HG03135 (cell line): Measurements from ENCODE around the gene EDIL3.

ENCODE experiments used
- ATAC-seq: cut with Tn5 transposase; IDR thresholded peaks from one replicate; pipeline ENCODE4 v1.9.1; 2021; ENCODE audit warnings: mild to moderate bottlenecking, moderate library complexity; ENCODE audit not compliant: unreplicated experiment

EDIL3 gene

GRCh38 chr5:84265130-84265529 lies 119.5 kb downstream of the EDIL3 start:
- ATAC-seq: no peak

GRCh38 chr5:84260939-84261338 lies 123.7 kb downstream of the EDIL3 start:
- no peak for ATAC-seq

DNA sequence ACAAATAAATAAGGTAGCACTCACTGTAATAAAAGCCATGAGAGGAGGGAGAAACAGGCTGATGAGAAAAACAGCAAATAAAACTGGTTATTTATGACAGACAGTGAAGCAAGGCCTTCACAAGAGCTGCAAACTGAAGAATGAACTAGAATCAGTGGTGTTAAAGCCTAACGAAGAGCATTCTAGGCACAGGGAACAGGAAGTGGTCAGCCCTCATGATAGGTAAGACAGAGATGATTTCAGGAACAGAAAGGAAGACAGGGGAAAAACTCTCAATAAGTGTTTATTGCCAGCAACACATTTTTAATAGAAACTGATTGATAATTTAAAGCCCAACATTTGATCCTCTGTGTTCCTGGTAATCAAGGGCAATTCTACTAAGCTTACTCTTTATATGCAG lies 124.5 kb downstream of the EDIL3 start:
- no peak for ATAC-seq

DNA sequence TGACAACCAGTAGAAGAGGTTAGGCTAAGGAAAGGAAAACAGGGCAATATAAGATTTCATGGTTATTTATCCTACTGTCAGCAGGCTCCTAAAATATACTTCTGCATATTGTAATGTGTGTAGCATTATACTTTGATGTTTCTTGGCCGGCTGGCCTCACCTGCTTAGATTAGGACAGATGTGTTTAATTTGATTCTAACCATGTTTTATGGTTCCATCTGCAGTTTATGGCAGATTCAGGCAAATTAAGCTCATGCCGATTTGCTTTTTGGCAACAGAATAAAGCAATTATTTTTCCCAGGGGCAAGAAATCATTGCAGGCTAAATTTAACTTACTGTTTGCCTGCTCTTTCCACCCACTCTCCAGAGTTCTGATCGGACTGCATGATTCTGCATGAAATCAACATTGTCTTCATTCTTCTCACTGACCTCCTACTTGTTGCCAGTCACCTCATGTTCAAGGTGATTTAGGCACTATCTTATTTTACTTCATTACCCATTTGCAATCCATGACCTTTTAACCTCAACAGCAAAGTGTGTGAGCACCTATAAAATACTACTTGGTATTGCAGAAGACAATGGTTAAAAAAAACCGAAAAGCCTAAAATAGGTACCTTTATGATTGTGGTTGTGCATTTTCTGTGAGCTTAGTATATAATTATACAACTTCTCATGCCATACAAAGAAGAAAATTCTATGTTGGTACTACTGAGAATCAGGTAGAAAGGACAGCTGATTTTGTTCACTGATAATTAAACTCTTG lies 125.2 kb downstream of the EDIL3 start:
- no peak for ATAC-seq

- no peak for ATAC-seq
Measured at GRCh38 chr5:84257061-84257460, 127.6 kb downstream of the EDIL3 start.

DNA sequence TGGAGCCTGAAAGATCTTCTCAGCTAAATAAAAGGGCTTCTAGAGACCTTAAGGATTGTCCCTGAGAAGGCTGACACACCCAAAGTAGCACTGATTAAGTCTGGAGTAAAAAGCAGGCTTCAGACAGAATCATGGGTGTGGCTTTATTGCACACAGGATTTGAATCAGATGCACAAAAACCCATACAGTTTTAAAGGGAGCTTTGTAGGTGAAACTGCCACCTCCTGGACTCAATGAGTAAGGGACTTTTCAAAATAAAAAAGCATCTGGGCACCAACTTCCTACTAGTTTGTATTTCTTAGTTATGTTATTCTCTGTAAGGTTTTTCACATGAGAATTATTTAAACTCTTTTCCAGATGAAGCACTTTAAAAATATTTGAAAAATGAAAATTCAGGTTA lies 129.4 kb downstream of the EDIL3 start:
- ATAC-seq: no peak

GRCh38 chr5:84253946-84254345 lies 130.7 kb downstream of the EDIL3 start:
- no peak for ATAC-seq

GRCh38 chr5:84251503-84251902 lies 133.2 kb downstream of the EDIL3 start:
- ATAC-seq: no peak

- no peak for ATAC-seq
Measured at GRCh38 chr5:84249918-84250630, 134.6 kb downstream of the EDIL3 start.

GRCh38 chr5:84248013-84248412 lies 136.7 kb downstream of the EDIL3 start:
- ATAC-seq: no peak

- ATAC-seq: no peak
Measured at GRCh38 chr5:84242286-84242685, 142.4 kb downstream of the EDIL3 start.

DNA sequence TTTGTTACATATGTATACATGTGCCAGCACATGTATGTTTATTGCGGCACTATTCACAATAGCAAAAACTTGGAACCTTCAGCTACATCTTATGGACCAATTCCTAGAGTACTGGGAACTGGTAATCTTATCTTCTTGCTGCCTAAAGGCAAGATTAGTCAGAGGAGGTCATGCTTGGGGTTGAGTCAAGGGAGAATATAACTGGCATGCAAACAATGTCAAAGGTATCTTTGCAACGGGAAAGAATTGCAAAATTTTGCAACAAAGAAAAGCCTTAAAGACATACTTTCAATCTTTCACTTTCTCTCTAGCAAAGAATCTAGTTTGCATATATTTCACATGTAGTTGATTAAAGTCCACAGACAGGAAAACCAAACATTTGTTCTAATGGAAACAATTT lies 145.2 kb downstream of the EDIL3 start:
- no peak for ATAC-seq

DNA sequence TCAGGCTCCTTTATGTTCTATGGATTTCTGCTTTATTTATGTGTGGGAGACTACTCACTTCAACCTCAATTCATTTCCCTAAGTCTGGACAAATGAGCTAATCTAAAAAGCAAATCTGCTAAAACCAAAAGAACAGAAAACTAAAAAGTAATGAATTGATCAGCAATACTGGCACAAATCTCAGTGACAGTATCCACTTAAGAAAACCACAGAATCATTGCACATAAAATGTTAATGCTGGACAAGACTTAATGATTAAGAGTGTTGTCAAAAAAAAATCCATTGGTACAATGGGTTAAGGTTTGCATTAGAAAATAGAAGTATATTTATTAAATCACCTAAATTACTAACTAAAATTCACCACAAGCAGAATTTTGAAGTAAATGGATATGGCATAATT lies 147.6 kb downstream of the EDIL3 start:
- ATAC-seq: no peak

DNA sequence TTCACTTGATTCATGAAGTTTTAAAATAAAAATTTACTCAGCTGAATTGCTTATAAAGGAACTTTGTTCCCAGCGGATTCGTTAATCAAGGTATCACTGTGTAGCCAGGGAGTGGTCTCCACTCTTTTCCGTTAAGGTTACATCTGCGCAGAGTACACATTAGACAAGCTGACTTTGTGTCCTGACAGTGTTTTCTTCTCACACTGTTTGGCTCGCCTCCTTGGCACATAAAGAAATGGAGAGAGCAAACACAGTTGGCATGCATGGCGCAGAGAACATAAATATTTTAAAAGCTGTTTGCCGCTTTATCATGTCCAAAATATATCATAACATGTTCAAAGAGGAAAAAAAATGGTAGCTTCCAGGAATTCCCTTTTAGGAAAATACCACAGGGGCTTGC lies 153.2 kb downstream of the EDIL3 start:
- ATAC-seq: no peak

GRCh38 chr5:84229045-84229444 lies 155.6 kb downstream of the EDIL3 start:
- ATAC-seq: no peak

- ATAC-seq: no peak
Measured at GRCh38 chr5:84228266-84228665, 156.4 kb downstream of the EDIL3 start.

GRCh38 chr5:84227236-84227635 lies 157.4 kb downstream of the EDIL3 start:
- no peak for ATAC-seq

GRCh38 chr5:84218546-84218945 lies 166.1 kb downstream of the EDIL3 start:
- no peak for ATAC-seq

DNA sequence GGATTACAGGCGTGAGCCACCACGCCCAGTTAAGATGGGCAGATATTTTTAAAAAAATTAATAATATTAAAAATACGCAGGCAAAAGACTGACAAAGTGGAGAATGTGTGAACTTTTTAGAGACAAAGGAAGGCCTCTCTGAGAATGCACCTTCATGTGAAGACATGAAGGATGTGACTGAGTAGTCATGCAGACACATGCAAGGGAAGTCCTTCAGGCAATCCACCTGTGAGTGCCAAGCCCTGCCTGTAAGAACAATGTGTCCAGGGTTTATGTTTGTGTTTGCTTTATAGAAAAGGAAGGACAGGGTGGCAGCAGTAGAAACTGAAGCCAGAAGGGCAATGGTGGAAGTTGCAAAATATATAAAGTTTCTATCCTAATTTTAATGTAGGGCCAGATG lies 169.2 kb downstream of the EDIL3 start:
- ATAC-seq: no peak

GRCh38 chr5:84213861-84214260 lies 170.8 kb downstream of the EDIL3 start:
- no peak for ATAC-seq

GRCh38 chr5:84213212-84213611 lies 171.5 kb downstream of the EDIL3 start:
- ATAC-seq: no peak

GRCh38 chr5:84204772-84205171 lies 179.9 kb downstream of the EDIL3 start:
- no peak for ATAC-seq

DNA sequence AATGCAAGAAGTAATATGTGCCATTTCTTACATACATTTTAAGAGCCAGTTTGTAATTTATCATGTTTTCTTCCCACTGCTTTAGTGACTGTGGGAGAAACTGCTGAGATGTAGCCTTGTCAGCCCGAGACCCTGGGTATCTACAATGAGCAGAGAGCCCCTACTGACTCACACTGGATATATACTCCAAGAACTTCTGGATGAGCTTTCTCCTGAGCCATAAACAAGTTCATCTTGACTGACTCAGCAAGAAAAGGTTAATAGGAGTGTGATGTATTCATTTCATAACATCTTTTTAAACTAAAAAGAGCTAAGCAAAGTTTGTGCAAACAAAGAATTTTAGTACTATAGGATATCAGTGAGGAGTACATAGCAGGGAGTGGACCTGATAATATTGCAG lies 182.5 kb downstream of the EDIL3 start:
- ATAC-seq: no peak
